Esophagus muscularis mucosa (tissue), 4 donors: ENCODE results near the gene TDRD5.

Experiments used
- CTCF ChIP-seq, 3 experiments: fragments of 200-600 bp in 2 of 3; fragments of 450-650 bp in 1 of 3; sonication (generic) in 2 of 3; IDR thresholded peaks; one replicate each; pipeline ENCODE4 v1.5.1; 2017 to 2019; ENCODE audit warnings: antibody characterized with exemption in 3 of 3, mild to moderate bottlenecking in 2 of 3, moderate library complexity in 1 of 3
- EP300 ChIP-seq: sonication (generic); formaldehyde crosslinking; IDR thresholded peaks from one replicate; pipeline ENCODE4 v1.6.1; 2017; ENCODE audit warnings: antibody characterized with exemption
- POLR2AphosphoS5 ChIP-seq, 2 donors: sonication (generic); formaldehyde crosslinking; IDR thresholded peaks; one replicate each; pipeline ENCODE4 v1.6.1; 2017; ENCODE audit warnings: antibody characterized with exemption in 2 of 2

GRCh38 chr1:179545321-179545720 lies 46.3 kb upstream of the TDRD5 start:
- TF ChIP-seq CTCF (IDR thresholded peaks at IDR 0.05) (no peak), POLR2AphosphoS5 (IDR thresholded peaks at IDR 0.05) (no peak), EP300 (no peak)
